Middle frontal gyrus (tissue), 1 donor: Measurements from ENCODE around the gene UGT1A4.

ENCODE experiments used
- DNase-seq: peaks from one replicate; pipeline ENCODE4 v3.0.0-alpha.2; 2015; ENCODE audit warnings: low spot score; ENCODE audit errors: extremely low spot score

UGT1A4 gene

DNA sequence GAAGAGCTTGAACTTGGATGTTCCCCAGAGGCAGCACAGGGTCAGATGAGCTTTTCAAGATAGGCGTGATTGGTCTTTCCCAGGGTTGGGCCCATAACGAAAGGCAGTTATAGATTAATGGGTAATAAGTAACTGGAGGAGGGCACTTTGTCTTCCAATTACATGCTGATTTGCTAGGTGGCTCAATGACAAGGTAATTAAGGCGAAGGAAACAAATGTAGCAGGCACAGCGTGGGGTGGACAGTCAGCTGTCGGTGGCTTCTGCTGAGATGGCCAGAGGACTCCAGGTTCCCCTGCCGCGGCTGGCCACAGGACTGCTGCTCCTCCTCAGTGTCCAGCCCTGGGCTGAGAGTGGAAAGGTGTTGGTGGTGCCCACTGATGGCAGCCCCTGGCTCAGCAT is at the start of gene UGT1A4:
Gene UGT1A4, plus strand, starts transcription at position 185 of the 400 bp plus-strand sequence. Its CDS starts 85 bp downstream, at position 270.
- DNase-seq, result no peak

DNA sequence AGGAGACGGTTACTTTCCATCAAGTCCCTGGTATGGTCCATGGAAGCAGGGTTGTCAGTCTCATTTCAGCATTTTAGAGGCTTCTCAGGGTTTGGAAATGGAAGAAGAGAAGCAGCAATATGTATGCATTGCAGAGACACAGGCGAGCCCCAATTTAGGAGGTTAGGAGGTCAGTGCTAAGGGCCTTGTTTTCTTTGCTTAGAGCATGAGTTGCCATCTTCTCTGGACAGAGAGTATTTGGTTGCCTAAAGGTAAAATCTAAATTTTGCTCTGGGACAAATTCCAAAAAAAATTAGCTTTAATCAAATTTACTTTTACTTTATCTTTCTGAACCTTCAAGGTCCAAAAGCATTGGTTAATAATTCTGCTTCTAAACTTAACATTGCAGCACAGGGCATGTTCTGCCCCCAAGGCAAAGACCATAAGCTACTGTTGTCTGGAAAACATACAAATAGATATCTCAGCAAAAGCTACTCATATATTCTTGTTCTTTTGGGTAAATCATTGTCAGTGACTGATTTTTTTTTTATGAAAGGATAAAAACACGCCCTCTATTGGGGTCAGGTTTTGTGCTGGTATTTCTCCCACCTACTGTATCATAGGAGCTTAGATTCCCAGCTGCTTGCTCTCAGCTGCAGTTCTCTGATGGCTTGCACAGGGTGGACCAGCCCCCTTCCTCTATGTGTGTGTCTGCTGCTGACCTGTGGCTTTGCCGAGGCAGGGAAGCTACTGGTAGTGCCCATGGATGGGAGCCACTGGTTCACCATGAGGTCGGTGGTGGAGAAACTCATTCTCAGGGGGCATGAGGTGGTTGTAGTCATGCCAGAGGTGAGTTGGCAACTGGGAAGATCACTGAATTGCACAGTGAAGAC is 47.0 kb upstream of the UGT1A4 start, which contains the start of gene UGT1A9:
Gene UGT1A9, plus strand, starts transcription at position 609 of the 872 bp plus-strand sequence. Its CDS starts 37 bp downstream, at position 646.
- no peak for DNase-seq

DNA sequence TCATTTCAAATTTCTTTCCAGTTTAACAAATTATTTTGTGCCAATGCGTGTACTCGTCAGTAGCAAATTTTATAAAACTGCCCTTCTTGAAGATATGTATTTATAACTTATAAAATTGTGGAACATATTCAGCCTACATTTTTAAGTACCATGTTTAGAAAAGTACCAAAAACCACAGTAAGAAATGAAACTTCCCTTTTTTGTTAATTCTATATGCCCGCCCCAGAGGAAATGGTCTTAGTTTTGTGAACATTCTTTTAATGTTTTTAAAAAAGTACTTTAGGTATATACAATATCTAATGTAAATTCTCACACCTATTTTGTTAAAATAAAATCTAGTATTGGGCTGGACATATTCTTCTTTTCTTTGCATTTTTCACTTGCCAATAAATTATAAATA is 45.6 kb upstream of the UGT1A4 start:
- no peak for DNase-seq

DNA sequence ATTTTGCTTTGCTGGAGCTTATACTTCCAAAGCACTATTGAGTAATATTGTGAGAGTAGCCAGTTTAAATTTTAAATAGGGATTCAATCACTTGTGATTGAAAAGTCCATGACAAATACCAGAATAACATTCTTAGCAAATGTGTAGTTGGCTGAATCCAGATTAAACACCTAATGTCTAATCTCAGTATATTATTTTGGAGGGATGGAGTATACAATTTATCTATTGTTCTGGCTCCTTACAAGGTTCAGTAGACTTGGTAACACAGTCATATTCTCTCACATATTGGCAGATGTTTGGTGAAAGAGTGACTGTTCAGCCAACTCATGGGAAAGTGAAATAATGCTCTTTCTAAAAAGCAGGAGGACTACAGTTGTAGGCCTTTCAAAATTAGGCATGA is 44.6 kb upstream of the UGT1A4 start:
- no peak for DNase-seq

DNA sequence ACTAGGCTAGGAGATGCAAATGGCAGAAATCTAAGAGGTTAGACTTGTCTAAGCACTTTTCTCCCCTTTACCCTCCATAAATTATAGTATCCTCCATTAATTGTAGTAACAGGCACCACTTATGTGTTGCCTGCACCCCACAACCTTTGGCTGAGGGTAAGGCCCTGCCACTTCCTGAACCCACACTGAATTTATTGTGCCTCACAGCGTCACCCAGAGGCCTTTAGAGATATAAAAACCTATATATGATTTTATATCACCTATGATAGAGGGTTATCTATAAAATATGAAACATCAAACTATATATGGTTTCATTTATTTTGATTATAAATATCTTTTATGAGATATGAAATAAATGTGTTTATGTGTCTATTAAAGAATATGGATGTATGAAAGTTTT is 44.2 kb upstream of the UGT1A4 start:
- DNase-seq, result no peak

DNA sequence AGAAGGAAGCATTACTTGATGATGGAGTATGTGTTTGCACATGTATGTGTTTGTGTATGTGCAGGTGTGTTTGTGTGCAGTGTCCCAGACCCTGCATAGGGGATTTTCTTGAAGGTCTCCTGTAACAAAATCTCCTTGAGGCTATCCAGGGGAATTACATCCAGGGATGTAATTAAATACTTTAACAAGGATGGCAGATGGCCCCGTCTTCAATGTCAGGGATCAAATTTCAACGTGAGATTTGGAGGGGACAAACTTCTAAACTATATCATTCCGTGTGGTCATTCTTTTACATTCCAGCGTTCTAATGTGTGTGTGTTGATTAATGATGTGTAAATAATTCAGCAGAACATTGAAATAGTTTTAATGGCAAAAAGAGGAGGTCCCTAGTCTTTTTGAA is 43.5 kb upstream of the UGT1A4 start:
- DNase-seq, result no peak

DNA sequence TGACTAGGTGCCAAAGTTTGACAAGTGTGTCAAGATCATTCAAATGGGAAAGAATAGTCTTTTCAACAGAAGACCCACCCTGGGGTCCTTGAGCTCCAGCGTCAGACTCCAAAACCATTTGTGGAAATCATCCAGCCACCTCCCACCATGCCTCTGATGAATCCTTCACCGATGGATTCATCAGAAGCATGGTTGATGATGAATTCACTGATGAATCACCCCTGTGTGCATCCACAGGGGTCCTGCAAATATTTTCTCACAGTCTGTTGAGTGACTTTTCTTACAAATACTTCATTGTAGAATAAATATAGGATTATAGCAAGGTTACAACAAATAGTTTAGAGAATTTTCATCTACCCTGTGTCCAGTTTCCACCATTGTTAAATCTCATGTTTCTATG is 42.5 kb upstream of the UGT1A4 start:
- no peak for DNase-seq

DNA sequence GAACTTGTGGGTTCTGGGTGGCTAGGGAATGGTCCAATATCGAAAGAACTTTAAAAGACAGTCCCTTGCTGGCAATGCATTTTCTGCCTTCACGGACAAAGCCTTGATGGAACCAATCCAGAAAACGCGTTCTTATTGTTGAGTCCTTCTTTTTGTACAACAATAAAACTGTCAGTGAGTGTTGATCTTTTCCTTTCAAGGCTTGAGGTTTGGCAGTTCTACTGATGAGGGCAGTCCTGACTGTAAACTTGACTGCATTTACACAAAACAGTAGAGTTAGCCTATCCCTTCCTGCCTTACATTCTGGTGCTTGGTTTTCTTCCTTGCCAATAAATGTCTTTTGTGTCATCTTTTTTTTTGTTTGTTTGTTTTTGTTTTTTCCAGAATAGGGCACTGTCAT is 39.3 kb upstream of the UGT1A4 start:
- DNase-seq, result no peak

DNA sequence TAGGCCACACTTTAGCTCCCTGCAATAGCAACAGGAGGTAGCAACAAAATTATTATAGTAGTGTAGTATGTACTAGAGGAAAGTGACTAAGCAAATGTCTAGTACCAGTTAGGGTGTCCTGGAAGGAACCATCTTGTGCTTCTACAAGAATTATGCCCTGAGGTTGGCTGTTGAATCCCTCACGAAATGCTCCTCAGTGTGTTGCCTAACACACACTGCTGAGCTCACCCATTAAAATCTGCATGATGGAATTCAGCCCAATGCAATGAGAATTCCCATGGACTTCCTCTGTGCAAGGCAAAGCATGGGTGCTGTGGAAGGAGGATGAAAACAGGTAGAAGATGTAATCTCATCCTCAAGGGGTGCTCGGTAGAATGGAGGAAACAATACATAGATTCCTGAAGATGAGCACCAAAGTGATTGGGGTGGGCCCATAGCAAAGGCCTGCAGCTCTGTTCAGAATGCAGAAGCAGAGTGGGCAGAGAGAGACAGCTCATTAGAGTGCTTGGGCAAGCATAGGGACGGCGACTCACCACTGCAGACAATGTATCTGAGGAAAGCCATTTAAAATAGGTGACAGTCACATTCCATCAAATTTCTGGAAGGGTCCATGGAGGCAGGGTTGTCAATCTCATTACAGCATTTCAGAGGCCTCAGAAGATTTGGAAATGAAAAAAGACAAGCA is 38.0 kb upstream of the UGT1A4 start:
- no peak for DNase-seq

DNA sequence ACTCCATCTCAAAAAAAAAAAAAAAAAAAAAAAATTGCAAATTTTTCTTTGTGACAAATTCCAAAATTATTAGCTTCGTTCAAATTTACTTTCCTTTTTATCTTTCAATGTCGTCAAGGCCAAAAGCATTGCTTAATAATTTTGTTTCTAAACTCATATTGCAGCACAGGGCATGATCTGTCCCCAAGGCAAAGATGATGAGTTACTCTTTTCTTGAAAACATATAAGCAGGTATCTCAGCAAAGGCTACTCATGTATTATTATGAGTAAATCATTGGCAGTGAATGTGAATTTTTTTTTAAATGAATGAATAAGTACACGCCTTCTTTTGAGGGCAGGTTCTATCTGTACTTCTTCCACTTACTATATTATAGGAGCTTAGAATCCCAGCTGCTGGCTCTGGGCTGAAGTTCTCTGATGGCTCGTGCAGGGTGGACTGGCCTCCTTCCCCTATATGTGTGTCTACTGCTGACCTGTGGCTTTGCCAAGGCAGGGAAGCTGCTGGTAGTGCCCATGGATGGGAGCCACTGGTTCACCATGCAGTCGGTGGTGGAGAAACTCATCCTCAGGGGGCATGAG is 36.9 kb upstream of the UGT1A4 start, which contains the start of gene UGT1A7:
Gene UGT1A7, plus strand, starts transcription at position 381 of the 579 bp plus-strand sequence. Its CDS starts 37 bp downstream, at position 418.
- no peak for DNase-seq

DNA sequence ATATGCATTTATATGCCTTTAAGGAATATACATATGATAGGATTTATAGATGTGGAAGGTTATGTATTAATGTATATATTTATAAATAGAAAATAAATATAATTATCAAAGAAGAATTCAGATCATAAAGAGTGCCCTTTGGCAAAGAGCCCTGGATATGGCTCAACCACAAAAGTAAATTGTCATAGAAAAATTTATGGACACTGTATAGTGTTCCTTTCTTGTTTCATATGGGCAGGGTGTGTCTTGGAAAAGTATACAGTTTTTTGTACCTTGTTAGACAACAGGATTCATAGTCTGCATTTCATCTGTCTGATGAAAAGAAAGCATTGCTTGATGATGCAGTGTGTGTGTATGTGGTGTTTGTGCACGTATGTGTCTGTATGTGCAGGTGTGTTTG is 33.9 kb upstream of the UGT1A4 start:
- DNase-seq, result no peak

DNA sequence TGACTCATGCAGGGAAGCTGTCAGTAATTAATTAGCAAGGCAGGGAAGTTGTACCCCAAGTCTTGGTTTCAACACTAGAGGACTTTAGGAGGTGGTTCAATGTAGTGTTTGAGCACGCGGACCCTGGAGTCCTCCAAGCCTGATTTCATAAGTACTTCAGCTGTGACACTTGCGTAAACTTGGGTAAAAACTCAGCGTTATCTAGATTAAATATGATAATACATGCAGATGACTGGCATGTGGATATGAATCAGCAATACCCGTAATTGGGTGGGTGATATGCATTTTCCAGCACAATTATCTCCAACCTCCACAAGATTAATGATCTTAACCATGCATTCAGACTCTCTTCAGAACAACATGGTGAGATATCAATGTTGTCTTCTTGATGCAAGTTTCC is 31.6 kb upstream of the UGT1A4 start:
- DNase-seq, result no peak

DNA sequence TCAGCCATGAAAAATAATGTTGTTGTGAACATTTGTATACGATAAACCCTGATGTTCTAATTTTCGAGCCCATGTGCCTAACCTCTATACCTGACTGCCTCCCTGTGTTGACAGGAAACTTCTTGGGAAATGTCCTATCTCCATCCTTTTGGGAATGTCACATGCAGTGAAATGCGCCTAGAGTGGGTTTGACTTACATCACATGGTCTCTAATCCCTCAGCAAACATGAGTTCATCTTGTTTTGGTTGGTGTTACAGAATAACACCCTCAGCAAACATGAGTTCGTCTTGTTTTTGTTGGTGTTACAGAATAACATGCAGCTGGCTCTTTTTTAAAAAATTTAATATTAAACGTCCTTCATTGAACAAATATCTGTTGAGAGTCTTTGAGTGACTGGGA is 30.2 kb upstream of the UGT1A4 start:
- no peak for DNase-seq

DNA sequence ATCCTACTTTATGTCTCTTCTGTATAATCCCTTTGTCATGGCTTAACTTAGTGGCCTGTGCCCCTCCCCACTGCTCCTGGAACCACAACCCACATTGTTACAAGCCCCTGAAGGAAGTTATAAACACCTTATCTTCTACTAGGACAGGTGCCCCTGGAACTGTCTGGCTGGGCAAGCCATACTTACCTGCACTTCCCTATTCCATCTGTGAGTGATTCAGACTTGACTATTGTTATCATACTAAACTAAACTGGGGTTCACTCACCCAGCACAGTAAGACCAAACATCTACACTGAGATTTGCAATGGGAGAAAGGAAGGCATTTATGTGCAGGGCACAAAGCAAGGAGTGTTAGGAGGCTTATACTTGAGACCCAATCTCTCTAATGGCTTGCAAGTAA is 29.5 kb upstream of the UGT1A4 start:
- no peak for DNase-seq

DNA sequence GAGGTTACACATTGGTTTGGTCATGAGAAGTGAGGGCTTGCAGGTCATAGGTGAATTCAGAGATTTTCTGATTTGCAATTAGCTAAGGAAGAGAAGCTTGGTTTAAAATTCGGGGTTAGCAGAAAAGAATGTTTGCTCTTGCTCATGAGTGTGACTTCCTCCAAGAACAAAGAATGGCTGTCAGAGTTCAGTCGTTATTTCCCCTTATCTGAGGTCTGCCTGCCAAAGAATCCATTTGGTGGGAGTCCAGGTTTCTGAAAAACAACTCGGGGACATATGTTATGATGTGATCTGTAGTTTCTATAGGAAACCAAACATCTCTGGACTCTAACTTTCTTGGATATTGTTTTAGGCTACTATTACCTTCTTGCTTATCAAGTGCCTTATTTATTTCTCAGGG is 29.0 kb upstream of the UGT1A4 start:
- DNase-seq, result no peak

DNA sequence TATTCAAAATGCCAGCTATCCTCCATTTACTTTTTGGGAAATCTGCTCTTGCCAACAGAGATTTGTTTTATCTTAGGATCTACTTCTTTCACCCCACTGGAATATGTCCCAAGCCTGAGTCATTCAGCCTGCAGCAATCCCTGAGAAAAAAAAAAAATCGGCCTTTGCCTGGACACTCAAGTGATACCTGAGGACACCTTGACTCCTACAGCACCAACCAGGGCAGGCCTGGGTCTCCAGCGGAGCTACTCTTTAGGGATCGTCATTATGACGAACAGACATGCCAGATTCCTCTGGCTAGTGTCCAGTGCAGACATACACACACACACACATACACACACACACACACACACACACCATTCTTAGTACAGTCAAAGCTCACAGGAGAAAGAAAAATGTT is 28.1 kb upstream of the UGT1A4 start:
- DNase-seq, result no peak

DNA sequence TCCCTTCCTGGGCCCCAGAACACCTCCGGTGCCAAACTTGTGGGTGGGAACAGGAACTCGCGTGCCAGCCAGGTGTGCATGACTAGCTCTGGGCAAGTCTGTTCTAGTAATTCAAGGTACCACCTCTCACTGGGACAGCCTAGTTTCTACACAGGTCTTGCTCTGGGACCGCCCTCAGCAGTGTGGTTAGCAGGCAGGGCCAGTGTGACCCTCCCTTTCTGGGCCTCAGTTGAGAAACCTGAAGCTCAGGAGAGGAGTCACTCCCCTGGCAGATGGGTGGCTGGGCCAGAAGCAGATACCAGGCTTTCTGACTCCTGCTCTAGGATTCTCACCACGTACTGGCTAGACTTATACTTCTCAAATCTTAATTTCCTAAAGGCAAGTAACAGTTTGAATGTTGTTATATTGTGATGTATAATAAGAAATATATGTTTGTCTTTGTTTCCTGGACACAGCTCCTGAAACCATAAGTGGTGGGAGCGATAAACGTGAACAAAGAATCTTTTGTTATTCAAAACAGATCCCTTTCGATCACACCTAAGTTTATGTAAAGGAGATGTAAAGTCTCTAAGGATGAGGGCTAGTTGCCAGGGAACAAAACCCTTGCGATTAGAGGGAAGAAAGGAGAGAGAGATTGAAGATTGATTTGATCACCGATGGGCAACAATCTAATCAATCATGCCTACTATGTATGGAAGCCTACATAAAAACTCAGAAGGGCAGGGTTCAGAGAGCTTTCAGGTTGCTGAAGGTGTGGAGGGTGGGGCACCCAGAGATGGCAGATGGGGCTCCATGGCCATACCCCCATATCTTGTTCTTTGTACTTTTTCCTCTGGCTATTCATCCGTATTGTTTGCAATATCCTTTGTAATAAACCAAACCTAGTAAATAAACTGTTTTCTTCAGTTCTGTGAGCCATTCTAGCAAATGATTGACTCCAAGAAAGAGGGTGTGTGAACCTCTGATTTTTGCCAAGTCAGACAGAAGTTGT is 26.8 kb upstream of the UGT1A4 start:
- DNase-seq, result no peak

DNA sequence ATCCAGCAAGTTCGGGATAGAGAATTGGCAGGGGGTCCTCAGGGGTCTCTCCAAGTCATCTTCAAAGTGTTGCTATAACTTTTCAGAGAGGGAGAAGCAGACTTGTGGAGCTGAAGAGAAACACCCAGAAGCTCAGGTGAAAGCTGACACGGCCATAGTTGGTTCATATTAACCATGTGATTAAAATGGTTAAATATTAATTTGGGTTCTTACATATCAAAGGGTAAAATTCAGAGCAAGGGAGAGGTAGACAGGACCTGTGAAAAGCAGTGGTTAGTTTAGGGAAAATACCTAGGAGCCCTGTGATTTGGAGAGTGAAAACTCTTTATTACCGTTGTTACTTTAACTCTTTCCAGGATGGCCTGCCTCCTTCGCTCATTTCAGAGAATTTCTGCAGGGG is 25.9 kb upstream of the UGT1A4 start, which contains the start of gene UGT1A6:
Gene UGT1A6, plus strand, starts transcription at position 243 of the 400 bp plus-strand sequence. Its CDS starts 115 bp downstream, at position 358.
- no peak for DNase-seq

DNA sequence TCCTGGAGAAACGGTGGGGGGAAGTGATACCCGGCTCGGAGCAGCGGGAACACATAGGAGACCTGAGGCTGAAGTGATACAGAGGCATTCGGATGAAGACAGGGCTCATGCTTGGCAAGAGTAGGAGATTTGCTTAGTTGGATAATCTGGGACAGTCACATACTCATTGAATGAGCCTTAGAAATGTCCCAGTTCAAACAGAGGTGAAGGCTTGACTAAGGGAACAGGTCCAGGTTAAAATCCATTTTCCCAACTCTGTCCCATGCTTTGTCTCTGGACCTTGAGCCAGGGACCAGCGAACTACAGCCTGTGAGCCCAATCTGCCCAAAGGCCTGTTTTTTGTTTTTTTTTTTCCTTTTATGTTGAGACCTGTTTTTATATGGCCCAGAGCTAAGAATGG is 24.6 kb upstream of the UGT1A4 start:
- DNase-seq, result no peak

DNA sequence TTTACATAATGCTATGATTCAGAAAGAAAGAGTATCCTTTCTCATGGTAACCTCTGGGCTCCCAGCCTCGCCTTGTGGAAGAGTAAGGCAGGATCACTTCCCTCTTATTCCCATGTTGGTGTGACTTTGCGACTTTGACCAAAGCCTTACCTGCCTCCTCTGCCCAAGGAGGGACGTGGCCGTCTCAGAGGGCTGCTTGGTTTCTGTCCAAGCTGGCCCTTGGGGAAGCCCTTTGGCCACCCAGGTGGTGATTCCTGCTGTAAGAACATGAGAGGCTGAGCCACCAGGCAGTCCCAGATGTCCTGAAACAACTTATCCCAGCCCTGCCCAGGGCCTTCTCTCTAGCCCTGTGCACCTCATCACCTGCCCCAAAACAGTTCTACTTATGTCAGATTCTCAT is 19.8 kb upstream of the UGT1A4 start:
- DNase-seq, result no peak
